GM18870 (cell line): ENCODE results near the gene GJB5.

Source experiments
- ATAC-seq: cut with Tn5 transposase; IDR thresholded peaks from one replicate; pipeline ENCODE4 v1.9.1; 2021; ENCODE audit warnings: moderate library complexity; ENCODE audit not compliant: unreplicated experiment

The GJB5 gene

DNA sequence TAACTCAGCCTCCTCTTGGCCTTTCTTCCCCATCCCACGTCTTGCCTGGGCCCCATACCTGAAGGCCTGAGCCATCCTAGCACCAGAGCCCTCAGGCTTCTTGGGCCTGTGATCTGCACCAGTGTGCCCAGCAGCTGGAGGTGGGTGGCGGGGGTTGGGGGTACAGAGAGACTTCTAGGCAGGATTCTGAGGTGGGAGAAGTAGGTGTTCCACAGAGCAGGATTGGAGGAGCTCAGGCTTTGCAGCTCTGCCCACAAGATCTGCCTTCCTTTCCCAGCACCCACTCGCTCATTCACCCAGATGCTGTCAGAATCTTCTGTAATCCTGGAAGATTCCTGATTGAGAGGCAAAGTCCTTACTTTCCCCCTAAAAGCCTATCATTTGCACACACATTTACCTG, 10.0 kb upstream of the GJB5 start:
- ATAC-seq = no peak

DNA sequence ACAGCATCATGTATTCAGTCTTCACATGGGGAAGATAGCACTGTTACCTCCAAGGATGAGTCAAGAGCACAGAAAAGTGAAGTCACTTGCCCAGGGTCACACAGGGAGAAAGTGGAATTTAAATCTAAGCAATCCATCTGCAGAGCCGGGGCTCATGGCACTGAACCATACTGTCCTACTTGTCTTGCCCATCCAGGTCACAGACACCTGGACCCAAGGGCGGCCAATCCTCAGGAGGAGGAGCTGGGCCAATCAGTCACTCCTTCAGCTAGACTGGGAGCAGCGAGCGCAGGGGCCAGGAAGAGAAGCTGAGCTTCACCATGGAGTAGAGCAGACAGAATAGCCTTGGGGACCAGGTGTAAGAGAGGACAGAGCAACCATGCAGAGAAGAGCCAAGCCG, 9.2 kb upstream of the GJB5 start:
- no peak for ATAC-seq

DNA sequence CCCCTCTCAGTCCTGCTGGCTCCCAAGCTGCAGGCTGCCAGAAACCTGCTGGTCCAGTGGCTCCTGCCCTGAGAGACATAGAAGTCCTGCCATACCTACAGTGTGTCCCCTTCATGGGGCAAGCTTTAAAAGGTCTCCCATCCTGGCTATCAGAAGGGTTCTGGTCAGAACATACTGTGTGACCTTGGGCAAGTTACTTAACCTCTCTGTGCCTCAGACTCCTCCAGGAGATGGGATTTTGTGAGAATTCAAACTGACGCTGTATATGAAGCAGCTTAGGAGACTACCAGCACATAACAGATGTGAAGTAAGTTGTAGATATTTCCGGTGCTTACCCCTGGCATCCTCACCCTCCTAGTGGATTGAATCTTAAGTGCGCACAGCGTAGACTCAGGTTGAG, 8.7 kb upstream of the GJB5 start:
- no peak for ATAC-seq

DNA sequence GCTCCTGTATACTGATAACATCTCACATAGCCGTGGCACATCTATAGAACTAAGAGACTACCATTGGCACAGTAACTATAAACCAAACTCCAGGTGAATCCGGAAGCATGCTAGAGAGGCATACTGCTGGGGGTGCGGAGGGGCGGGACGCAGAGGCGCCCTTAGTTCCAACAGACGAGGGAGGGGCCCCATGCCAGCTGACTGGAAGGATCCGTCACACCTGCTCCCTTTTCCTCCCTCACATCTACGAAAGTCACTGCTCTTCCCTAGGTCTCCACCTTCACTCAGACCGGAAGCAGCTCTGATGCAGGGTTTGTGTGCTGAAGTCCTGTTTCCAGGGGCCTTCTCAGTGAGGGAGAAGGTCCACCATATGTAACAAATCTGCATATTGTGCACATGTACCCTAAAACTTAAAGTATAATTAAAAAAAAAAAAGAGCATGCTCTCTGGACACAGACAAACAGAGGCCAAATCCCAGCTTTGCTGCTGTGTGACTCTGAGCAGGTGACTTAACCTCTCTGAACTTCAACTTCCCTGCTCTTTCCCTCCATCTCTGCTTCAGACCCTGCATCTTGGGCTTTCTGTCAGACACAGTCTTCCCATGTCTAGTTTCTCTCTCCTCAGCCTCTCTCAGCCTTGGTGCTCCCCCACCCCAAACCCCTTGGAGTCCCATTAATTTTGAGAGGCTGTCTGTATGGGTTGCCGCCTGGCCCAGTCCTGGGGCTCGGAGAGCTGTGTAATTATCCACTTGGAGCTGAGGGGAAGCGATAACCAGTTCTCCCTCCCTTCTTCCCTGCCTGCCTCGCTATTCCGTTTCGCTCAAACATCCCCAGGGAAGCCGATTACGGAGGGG, 7.8 kb upstream of the GJB5 start:
- ATAC-seq = no peak

DNA sequence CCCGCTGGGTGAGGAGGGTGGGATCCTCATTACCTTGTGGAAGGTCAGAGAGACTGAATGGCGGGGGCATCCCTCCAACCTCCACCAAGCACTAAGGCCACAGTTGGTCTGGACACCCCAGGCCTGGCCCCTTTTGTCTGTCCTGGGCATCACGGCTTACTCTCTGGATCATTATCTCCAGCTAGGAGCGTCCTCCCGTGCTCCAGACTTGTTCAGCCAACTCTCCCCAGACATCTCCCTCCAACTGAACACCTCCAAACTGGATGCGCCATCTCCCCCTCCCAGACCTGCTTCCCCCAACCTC, 7.3 kb upstream of the GJB5 start:
- no peak for ATAC-seq

DNA sequence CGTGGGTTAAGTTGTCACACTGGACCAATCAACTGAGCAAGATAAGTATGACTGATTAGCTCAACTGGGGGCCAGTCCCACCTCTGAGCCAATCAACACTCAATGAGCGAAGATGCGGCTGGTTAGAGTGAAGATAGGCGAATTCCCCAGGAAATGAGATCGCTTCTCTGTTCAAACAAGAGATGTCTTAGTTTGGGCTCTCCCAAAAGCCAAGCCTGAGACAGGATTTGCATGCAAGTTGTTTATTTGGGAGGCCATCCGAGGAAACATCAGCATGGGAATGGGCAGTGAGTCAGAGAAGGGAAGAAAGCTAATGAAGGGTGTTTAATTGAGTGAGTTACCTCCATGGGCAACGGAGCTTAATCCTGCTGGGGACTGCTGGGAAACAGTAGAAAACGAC, 4.9 kb upstream of the GJB5 start:
- no peak for ATAC-seq

DNA sequence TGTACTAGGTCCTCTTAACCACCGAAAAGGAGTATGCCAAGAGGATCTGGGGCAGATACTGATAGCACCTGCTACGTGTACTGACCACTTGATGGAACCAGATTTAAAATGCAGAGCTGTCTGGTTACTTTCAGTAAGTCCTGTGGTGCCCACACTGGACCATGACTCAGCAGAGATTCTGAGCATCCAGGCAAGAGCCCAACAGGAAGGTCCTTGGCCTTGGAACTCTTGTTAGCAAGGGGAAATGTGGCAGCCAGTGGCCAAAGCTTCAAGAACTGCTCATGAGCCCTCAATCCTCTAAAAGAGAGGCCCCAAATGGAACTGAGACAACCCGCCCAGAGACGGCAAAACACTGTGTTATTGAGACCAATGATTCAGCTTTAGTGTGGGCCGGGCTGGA, 4.2 kb upstream of the GJB5 start:
- no peak for ATAC-seq

DNA sequence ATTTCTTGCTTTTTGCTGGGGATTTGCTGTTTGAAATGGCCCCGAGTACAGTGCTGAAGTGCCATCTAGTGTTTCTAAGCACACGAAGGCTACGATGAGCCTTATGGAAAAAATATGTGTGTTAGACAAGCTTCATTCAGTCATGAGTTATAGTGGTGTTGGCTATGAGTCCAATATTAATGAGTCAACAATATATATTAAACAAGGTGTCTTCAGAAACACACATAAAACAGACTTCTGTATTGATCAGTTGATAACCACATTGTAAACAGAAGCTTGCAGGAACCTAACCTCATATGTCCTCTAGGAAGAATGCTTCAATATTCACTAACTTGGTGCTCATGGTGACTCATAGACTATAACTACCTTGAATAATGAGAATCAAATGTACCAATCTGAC, 1.7 kb upstream of the GJB5 start:
- ATAC-seq = no peak

DNA sequence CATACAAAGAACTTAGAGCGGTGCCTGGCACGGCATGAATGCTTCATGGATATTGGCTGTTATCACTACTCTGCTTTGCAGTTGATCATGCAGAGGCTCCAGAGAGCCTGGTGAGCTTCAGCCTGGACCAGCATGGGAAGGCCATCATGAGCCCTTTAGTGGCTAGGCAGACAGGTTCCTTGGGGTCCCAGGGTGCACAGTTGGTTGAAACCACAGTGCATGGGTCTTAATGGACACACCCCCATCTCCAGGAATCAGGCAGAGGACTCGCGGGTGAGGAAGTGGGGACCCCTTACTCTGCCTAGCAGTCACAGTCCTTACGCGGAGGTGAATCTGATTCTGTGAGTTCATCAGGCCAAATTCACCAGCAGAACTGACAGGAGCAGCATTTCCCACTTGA, 1.1 kb downstream of the GJB5 start:
- no peak for ATAC-seq

DNA sequence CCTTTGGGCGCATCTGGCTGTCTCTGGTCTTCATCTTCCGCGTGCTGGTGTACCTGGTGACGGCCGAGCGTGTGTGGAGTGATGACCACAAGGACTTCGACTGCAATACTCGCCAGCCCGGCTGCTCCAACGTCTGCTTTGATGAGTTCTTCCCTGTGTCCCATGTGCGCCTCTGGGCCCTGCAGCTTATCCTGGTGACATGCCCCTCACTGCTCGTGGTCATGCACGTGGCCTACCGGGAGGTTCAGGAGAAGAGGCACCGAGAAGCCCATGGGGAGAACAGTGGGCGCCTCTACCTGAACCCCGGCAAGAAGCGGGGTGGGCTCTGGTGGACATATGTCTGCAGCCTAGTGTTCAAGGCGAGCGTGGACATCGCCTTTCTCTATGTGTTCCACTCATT, 2.5 kb downstream of the GJB5 start:
- no peak for ATAC-seq

DNA sequence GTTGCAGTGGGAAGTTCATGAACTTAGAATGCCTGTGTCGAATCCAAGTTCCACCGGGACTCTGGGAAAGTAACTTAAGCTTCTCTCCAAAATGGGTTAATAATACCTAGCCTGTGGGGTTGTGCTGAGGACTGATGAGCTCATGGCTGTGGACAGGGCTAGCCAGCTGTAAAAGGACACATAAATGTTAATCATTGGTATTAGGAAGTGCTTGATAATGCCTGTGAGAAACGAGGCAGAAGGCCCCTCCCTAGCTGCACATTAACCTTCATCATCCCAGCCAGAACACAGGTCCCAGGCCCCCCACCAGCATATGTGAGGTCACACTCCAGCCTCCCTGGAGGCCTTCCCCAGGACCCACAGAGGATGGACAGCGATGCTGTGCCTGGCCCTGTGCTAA, 3.9 kb downstream of the GJB5 start:
- no peak for ATAC-seq

DNA sequence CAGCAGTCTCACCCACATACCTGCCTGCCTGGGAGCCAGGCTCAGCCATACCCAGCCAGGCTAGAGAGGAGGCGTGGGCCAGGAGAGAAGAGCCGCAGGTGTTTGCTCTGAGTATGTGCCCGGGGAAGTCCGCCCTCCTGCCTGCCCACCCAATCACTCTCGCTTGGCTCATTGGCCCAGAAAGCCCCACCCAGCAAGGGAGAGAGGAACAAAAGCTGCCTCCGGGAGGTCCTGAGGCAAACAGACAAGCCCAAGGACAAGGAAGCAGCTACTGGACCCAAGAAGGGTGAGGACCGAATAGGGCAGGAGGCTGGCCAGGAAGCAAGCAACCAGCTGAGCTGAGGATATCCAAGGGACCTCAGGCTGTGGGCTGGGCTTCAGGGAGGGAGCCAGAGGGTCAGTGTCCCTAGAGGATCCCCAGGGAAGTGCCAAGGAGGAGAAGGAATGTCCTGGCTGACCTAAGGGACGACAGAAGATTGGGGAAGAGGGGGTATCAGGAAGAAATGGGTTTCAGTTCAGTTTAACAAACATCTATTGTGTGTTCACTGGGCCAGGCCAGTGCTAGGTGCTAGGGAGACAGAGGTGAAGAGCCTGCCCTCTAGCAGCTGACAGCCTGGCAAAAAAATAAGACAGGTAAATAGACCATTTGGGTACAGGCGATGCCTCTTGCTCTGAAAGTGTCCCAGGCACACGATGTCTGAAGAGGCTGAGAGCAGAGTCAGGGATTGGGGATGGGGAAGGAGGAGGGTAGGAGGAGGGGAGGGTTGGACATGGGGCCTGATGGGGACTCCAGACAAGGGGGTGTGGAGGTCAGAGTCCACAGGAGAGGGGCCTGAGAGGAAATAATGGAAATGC, 4.9 kb downstream of the GJB5 start, which contains the start of gene GJB4:
Gene GJB4, plus strand, starts transcription at position 238 of the 855 bp plus-strand sequence. CDS start 1,515 bp downstream, outside the sequence.
- no peak for ATAC-seq

DNA sequence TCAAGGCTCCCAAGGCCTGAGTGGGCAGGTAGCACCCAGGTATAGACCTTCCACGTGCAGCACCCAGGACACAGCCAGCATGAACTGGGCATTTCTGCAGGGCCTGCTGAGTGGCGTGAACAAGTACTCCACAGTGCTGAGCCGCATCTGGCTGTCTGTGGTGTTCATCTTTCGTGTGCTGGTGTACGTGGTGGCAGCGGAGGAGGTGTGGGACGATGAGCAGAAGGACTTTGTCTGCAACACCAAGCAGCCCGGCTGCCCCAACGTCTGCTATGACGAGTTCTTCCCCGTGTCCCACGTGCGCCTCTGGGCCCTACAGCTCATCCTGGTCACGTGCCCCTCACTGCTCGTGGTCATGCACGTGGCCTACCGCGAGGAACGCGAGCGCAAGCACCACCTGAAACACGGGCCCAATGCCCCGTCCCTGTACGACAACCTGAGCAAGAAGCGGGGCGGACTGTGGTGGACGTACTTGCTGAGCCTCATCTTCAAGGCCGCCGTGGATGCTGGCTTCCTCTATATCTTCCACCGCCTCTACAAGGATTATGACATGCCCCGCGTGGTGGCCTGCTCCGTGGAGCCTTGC, 6.4 kb downstream of the GJB5 start:
- no peak for ATAC-seq

DNA sequence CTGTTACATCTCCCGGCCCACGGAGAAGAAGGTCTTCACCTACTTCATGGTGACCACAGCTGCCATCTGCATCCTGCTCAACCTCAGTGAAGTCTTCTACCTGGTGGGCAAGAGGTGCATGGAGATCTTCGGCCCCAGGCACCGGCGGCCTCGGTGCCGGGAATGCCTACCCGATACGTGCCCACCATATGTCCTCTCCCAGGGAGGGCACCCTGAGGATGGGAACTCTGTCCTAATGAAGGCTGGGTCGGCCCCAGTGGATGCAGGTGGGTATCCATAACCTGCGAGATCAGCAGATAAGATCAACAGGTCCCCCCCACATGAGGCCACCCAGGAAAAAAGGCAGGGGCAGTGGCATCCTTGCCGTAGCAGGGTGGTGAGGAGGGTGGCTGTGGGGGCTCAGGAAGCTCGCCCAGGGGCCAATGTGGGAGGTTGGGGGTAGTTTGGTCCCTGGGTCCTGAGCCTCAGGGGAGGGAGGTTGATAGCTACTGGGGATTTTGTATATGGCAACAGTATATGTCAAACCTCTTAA, 7.0 kb downstream of the GJB5 start:
- no peak for ATAC-seq

DNA sequence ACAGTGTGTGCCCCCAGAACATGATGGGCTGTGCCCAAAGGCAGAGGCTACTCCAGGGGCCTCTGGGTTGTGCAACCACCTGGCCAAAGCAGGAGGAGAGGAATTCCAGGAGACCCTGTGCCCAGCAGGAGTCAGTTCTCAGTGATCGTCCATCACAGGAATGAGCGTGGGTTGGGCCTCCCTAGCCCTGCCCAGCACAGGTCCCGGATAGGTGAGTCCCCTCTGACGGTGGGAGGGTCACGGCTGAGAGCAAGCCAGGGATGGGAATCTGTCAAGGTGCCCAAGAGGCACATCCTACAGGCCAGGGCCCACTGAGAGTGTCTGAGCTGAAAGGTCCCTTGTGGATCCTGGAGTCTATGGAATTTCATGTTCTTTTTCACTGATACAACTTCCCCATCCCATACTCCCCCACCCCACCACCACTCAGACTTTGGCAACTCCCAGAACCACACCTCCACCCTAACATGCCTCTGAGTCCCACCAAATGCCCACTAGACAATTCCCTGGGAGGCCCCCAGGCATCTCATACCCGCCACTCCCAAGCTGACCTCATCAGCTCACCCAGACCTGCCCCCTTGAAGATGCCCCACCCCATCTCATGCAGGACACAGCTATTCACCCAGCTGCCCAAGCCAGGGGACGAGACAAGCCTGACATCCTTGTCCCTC, 7.8 kb downstream of the GJB5 start:
- no peak for ATAC-seq

DNA sequence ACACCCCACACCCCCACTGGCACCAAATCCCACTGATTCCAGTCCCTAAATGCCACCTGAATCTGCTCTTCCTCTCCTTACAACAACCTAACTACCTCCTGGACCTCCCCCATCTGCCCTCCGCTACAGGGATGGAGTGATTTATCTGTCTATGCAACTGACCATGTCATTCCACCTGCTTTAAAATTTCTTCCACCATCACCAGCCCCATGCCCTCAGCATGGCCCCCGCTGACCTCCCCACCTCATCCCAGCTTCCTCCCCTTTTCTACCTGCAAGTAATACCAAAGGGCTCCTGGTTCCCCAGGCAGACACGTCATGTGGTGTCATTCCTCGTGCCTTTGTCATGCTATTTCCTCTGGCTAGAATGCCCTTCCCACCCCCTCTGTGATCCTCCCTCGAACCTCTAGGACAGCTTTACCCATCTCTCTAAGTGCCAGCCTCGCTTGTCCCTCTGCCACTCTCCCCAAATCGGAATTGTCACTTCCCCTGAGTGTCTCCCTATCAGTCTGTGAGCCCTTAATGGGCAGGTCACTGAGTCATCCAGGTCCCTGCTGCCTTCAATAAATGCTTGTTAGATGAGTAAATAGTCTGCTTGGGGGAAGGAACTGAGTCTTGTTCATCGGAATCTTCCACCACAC, 8.4 kb downstream of the GJB5 start:
- ATAC-seq = no peak

DNA sequence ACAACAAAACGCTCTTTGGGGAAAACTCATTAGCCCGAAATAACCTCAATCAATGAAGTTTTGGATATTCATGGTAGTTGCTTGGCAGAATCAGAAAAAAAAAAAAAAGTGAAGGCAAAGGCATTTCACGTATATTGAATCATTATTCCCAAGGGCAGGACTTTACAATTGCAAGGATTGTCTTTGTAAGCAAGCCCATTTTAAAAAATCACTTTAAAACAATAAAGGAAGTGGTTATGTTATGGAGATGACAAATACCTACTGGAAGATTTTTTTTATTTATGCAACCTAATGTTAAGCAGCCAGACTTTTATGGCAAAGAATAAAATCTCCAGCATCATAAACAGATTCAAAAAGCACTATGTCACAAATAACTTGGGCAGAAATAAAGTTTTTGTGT, 14.0 kb downstream of the GJB5 start:
- no peak for ATAC-seq

DNA sequence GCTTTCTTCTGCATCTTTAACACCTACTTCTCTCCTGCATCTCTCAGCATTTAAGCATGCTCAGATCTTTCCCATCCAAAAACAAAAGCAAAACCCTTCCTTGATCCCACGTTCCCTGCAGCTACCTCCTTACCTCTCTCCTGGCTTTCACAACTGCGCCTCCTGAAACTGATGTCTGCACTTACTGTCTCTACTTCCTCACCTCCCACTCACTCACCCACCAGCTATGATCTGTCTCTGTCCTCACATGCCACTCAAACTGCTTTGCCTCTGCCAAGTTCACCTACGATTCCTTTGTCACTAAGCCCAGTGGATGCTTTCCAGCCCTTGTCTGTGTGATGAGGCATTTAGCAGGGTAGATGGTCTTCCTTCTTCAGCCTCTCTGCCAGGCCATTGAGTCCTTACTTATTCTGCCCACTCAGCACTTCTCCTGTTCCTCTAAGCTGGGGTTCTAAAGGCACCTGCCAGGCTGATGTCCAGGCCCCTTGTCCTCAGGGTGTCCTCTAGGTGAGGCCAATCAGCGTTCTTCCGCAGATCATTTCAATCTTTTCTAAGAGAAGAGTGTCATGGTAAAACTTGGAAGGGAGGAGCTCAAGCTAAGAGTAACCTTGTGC, 16.2 kb downstream of the GJB5 start:
- no peak for ATAC-seq

DNA sequence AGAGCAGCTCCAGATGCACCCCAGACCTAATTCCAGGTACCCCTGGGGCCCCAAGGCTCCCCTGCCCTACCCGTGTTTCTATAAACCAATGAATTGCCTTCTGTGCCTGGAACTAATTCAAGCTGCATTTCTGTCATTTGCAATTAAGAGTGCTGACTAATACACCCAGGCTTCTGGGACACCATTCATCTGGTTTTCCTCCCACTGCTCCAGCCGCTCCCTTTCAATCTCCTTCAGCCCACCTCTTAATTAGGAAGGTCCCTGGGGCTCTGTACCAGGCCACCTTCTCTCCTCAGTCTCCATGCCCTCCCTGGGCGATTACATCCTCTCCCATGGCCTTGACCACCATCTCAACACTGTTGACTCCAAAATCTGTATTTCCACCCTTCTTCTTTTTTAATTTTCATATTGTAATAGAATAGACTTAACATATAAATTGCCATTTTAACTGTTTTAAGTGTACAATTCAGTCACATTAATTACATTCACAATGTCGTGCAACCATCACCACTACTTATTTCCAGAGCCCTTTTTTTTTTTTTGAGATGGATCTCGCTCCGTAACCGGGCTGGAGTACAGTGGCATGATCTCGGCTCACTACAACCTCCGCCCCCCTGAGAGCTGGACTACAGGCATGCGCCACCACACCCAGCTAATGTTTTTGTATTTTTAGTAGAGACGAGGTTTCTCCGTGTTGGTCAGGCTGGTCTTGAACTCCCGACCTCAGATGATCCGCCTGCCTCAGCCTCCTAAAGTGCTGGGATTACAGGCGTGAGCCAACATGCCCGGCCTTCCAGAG, 16.9 kb downstream of the GJB5 start:
- no peak for ATAC-seq
